KMS-11 (cell line): ENCODE results near the gene OR4D5.

Experiments
- H2AFZ ChIP-seq: fragments of 200-600 bp; sonication (generic); 2 replicates; pipeline ENCODE4 v1.6.1; 2016; ENCODE audit warnings: antibody characterized with exemption, mixed run types, low read depth
- H3K27ac ChIP-seq: fragments of 200-600 bp; sonication (generic); 2 replicates; pipeline ENCODE4 v1.6.1; 2016; ENCODE audit warnings: mild to moderate bottlenecking, mixed run types
- H3K27me3 ChIP-seq: fragments of 200-600 bp; sonication (generic); 2 replicates; pipeline ENCODE4 v1.6.1; 2017; ENCODE audit warnings: mild to moderate bottlenecking, low read depth, mixed run types, moderate library complexity; ENCODE audit not compliant: insufficient read depth
- H3K36me3 ChIP-seq: fragments of 200-600 bp; sonication (generic); 2 replicates; pipeline ENCODE4 v1.6.1; 2017; ENCODE audit warnings: mild to moderate bottlenecking, mixed run types; ENCODE audit not compliant: insufficient read depth
- H3K4me1 ChIP-seq: fragments of 200-600 bp; sonication (generic); 2 replicates; pipeline ENCODE4 v1.6.1; 2016; ENCODE audit warnings: mild to moderate bottlenecking, low read depth, mixed run types; ENCODE audit not compliant: poor library complexity, severe bottlenecking
- H3K4me2 ChIP-seq: fragments of 200-600 bp; sonication (generic); 2 replicates; pipeline ENCODE4 v1.7.0; 2016; ENCODE audit warnings: mild to moderate bottlenecking, mixed run types
- H3K4me3 ChIP-seq: fragments of 200-600 bp; sonication (generic); IDR thresholded peaks from 2 replicates; pipeline ENCODE4 v1.6.1; 2017; ENCODE audit warnings: low read depth, low read length, mixed read lengths; ENCODE audit not compliant: insufficient read depth
- H3K79me2 ChIP-seq: fragments of 200-600 bp; sonication (generic); 2 replicates; pipeline ENCODE4 v1.6.1; 2016; ENCODE audit warnings: low read depth, mixed run types; ENCODE audit not compliant: insufficient read depth
- H3K9ac ChIP-seq: fragments of 200-600 bp; sonication (generic); 2 replicates; pipeline ENCODE4 v1.6.1; 2016; ENCODE audit warnings: mild to moderate bottlenecking, mixed run types
- H4K20me1 ChIP-seq: fragments of 200-600 bp; sonication (generic); 2 replicates; pipeline ENCODE4 v1.6.1; 2016; ENCODE audit warnings: mild to moderate bottlenecking, mixed run types; ENCODE audit not compliant: insufficient read depth
- TF ChIP-seq, protein P1 (sequence below): fragments of 200-600 bp; sonication (generic); conservative IDR thresholded peaks from 2 replicates; pipeline ENCODE4 v1.6.1; 2017; ENCODE audit warnings: low read depth, mild to moderate bottlenecking, antibody characterized with exemption, low read length, moderate library complexity, mixed read lengths

OR4D5 gene

DNA sequence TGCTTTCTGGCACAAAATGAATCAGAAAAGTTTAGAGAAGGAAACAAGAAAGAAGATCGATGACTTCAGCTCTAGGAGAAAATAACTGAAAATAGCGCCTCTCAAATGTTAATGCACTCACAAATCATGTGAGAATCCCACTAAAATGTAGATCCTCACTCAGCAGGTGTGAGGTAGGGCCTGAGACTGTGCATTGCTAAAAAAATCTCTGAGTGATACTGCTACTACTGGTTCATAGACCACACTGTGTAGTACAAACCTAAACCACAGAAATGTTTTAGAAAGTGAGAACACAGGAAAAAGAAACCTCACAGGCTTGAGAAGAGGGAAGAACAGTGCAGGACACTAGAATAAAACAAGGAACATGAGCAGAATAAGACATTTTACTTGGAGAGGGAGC lies 35.5 kb upstream of the OR4D5 start:
- Histone ChIP-seq H3K27ac (no peak overlapping the region), H3K4me3 (no peak overlapping the region), H3K4me1 (peaks cover 10% of the 10 kb centered on the region), H3K4me2 (no peak overlapping the region), H4K20me1 (no peaks in the 10 kb centered on the region), H3K9ac (no peak overlapping the region), H3K27me3 (no peaks in the 10 kb centered on the region), H2AFZ (no peak overlapping the region), H3K79me2 (no peaks in the 10 kb centered on the region), H3K36me3 (no peaks in the 10 kb centered on the region)
- TF ChIP-seq, protein P1, sequence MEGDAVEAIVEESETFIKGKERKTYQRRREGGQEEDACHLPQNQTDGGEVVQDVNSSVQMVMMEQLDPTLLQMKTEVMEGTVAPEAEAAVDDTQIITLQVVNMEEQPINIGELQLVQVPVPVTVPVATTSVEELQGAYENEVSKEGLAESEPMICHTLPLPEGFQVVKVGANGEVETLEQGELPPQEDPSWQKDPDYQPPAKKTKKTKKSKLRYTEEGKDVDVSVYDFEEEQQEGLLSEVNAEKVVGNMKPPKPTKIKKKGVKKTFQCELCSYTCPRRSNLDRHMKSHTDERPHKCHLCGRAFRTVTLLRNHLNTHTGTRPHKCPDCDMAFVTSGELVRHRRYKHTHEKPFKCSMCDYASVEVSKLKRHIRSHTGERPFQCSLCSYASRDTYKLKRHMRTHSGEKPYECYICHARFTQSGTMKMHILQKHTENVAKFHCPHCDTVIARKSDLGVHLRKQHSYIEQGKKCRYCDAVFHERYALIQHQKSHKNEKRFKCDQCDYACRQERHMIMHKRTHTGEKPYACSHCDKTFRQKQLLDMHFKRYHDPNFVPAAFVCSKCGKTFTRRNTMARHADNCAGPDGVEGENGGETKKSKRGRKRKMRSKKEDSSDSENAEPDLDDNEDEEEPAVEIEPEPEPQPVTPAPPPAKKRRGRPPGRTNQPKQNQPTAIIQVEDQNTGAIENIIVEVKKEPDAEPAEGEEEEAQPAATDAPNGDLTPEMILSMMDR: no peak

DNA sequence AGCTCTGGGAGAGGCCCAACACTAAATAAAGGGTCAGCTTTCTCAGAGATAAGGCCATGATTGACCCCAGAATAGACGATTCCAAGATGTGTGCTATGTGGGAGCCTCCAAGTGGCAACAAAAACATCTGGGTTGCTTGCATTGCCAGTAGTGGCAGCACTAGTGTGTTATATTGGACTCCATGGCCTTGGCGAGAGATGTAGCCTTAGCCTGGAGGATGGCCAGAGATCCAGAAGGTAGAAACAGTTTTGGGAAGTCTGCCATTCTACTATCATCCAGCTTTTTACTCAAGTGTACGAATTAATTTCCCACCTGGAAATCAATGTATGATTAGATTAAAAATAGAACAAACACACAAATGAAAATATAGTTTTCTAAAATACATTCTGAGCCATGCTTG lies 34.5 kb upstream of the OR4D5 start:
- TF ChIP-seq, protein P1: no peak
- no peaks in the 10 kb centered on the region for H3K79me2 ChIP-seq
- H3K4me3 ChIP-seq: no peak overlapping the region
- H3K4me1 ChIP-seq: peaks cover 10% of the 10 kb centered on the region
- no peak overlapping the region for H3K4me2 ChIP-seq
- H2AFZ ChIP-seq: no peak overlapping the region
- no peak overlapping the region for H3K9ac ChIP-seq
- H4K20me1 ChIP-seq: no peaks in the 10 kb centered on the region
- H3K27me3 ChIP-seq: no peaks in the 10 kb centered on the region
- H3K27ac ChIP-seq: no peak overlapping the region
- H3K36me3 ChIP-seq: no peaks in the 10 kb centered on the region

DNA sequence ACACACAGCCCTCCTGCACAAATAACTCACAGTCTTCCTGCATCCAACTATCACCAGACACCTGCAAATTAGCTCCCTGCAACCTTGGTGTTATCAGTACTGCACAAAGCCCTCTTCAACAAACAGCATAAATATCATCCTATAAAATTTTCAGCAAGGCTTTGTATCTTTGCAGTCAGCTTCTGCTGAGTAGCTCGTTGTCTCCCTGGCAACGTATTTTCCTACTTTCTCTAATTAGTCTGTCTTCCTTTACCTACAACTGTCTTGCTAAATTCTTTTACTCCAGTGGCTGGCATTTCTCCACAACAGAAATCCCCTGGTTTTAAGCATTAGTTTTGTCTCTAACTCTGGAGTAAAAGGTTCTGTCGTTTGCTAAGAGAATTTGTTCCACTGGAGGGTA lies 33.6 kb upstream of the OR4D5 start:
- Histone ChIP-seq H3K79me2 (no peaks in the 10 kb centered on the region), H2AFZ (no peak overlapping the region), H3K9ac (no peak overlapping the region), H3K27me3 (no peaks in the 10 kb centered on the region), H3K4me1 (peaks cover 10% of the 10 kb centered on the region), H3K36me3 (no peaks in the 10 kb centered on the region), H3K27ac (no peak overlapping the region), H4K20me1 (no peaks in the 10 kb centered on the region), H3K4me3 (no peak overlapping the region), H3K4me2 (no peak overlapping the region)
- TF ChIP-seq, protein P1: no peak

DNA sequence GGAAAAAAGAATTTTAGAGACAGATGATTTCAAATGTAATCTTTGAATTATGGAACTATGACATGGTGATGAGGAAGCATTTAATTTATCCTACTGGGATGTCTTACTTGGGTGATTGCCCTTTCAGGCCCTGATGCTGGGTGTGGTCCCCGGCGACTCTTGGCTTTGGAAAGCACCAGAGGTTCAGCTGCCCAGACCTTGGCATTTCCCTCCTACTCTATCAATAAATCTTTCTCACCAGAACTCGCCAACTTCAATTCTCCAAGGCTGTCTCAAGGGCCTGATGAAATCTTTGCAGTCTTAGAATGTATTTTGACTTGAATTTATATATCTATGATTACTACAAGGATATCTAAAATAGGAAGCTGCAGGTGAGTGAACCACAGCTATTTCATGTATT lies 18.5 kb upstream of the OR4D5 start:
- no peak overlapping the region for H3K4me2 ChIP-seq

More for the DNA sequence above, 18.5 kb upstream of the OR4D5 start:
- TF ChIP-seq, protein P1: no peak
- Histone ChIP-seq H3K27ac (no peak overlapping the region), H4K20me1 (no peaks in the 10 kb centered on the region), H3K9ac (no peak overlapping the region), H3K4me1 (no peaks in the 10 kb centered on the region), H2AFZ (no peak overlapping the region), H3K4me3 (no peak overlapping the region), H3K79me2 (no peaks in the 10 kb centered on the region), H3K36me3 (no peaks in the 10 kb centered on the region), H3K27me3 (no peaks in the 10 kb centered on the region)
